Aorta (tissue), 5 donors: ENCODE results near the gene AR. TPM values are rescaled to one million over a fixed set of nuclear protein-coding genes. Genes with fewer than 3 reads are reported as not detected.
A peak's percentile ranks its signal among the peaks of the same experiment; 100 is the strongest.

ENCODE experiments used
- ATAC-seq: fragments of 200-7000 bp; cut with Tn5 transposase; one replicate; pipeline ENCODE4 v1.9.1; 2022; ENCODE audit warnings: moderate library complexity; ENCODE audit not compliant: low FRiP score
- DNase-seq, 2 donors: peaks; one replicate each; pipeline ENCODE4 v3.0.0-alpha.2; 2020
- H3K27ac ChIP-seq, 2 donors: one replicate each; pipeline ENCODE4 v1.5.1; 2013; ENCODE audit warnings: low read length in 2 of 2, mild to moderate bottlenecking in 2 of 2, moderate library complexity in 2 of 2, control low read depth in 1 of 2, inconsistent platforms in 1 of 2, low read depth in 1 of 2
- H3K27me3 ChIP-seq, 2 donors: one replicate each; pipeline ENCODE4 v1.6.1; 2013; ENCODE audit warnings: control low read depth in 1 of 2, low read length in 1 of 2, mild to moderate bottlenecking in 1 of 2, moderate library complexity in 1 of 2; ENCODE audit not compliant: insufficient read depth in 2 of 2, control insufficient read depth in 1 of 2
- H3K36me3 ChIP-seq, 2 donors: one replicate each; pipeline ENCODE4 v1.6.1; 2013; ENCODE audit warnings: control low read depth in 1 of 2, low read length in 1 of 2, mild to moderate bottlenecking in 1 of 2; ENCODE audit not compliant: insufficient read depth in 2 of 2, control insufficient read depth in 1 of 2
- H3K4me1 ChIP-seq, 2 donors: one replicate each; pipeline ENCODE4 v1.6.1; 2013; ENCODE audit warnings: low read length in 2 of 2, control low read depth in 1 of 2, mild to moderate bottlenecking in 1 of 2, moderate library complexity in 1 of 2; ENCODE audit not compliant: insufficient read depth in 2 of 2, control insufficient read depth in 1 of 2
- H3K4me3 ChIP-seq, 2 donors: one replicate each; pipeline ENCODE4 v1.5.1; 2013; ENCODE audit warnings: low read length in 2 of 2, control low read depth in 1 of 2, mild to moderate bottlenecking in 1 of 2
- H3K9me3 ChIP-seq: one replicate; pipeline ENCODE4 v1.6.1; 2013; ENCODE audit warnings: mild to moderate bottlenecking, low read length; ENCODE audit not compliant: control insufficient read depth
- WGBS, 2 donors: extraction: QIAGEN DNeasy Blood & Tissue Kit; methylation state at CpG; one replicate each; pipeline ENCODE4 v1.1.7; 2013; 5-methylcytosine and 5-hydroxymethylcytosine counted together
- intact Hi-C, 2 donors: fragments of 100-400 bp; cut with DNase I; formaldehyde crosslinking; loops; one replicate each; pipeline versions ENCODE4 v1.14.2 to v1.15.0; 2022
- polyA plus RNA-seq, 2 donors: library from polyadenylated mRNA; stranded (reverse); fragments of 200-250 nt; gene quantifications; one replicate each; pipeline ENCODE4 v1.2.3, GENCODE V29; 2013
- total RNA-seq, 2 donors: library from RNA; stranded (reverse); fragmentation: NEBNext Ultra II Directional; extraction: Animal tissue kit (Norgen Biotek cat#: 25700); gene quantifications; one replicate each; pipeline ENCODE4 v1.2.1, GENCODE V29; 2021
- donor health status: healthy with polysubstance abuse.
- donor health status: Bipolar disorder and iron deficiency.
- donor health status: DM: no; HTN: no; CAD: no.
- donor health status: DM: no; HTN: no; CAD: no.
- donor health status: DM: yes; HTN: yes; CAD: no.

AR gene
- total and polyA plus RNA-seq, 4 donors, result 1.6 to 17.9 (median 8.9) TPM

DNA sequence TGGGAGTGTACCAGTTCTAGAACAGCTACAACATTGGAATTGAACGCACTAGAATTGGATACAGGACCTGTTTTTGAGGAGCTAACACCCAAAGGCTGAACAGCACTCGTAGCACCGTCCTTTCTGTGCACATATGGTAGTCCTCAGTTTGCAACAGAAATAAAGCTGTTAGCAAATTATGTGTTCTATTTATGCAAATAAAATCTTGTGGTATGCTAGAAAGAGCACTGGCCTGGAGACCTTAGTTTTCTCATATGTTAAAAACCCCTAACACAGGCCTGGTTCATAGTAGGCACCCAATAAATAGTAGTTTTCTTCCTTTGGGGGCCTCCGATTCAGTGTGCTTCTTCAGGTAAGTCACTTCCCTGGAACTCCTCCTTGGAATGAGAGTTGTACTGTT lies 140.3 kb downstream of the AR start:
- Histone ChIP-seq H3K36me3 (peaks cover 0 to 2% of the 10 kb centered on the region in 2 donors), H3K27ac (no peak overlapping the region), H3K4me3 (no peak overlapping the region), H3K27me3 (no peaks in the 10 kb centered on the region), H3K4me1 (no peaks in the 10 kb centered on the region), H3K9me3 (no peaks in the 10 kb centered on the region)
- intact Hi-C loops, result no loop called here
- ATAC-seq, result no peak
- no peak for DNase-seq
- 77 to 98% methylated on average over 4 of the region's 4 CpGs for whole genome bisulfite sequencing, 2 donors

DNA sequence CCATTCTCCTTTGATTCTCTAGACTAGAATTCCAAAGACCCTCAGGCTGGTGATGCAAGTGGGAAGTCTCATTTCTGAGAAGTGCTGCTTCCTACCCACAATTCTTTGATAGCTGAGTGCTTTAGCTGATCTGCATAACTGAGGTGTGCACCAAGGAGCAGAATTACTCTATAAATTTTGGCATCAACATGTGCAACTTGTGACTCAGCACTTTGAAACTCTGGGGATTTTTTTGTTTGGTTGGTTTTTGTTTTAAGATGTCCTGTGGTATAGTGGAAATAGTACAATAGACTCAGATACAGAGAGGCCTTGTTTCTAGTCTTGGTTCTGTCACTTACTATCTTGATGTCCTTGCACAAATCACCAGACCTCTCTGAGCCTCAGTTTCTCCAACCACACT lies 148.4 kb downstream of the AR start:
- ATAC-seq, result no peak
- intact Hi-C loops, result no loop called here

GRCh38 chrX:67693928-67694327 lies 150.1 kb downstream of the AR start:
- DNase-seq (no peak), ATAC-seq (peak; percentile 33)
- Histone ChIP-seq H3K27ac (no peak overlapping the region), H3K4me3 (no peak overlapping the region), H3K9me3 (no peaks in the 10 kb centered on the region), H3K27me3 (no peaks in the 10 kb centered on the region), H3K4me1 (peaks cover 0 to 3% of the 10 kb centered on the region in 2 donors), H3K36me3 (no peaks in the 10 kb centered on the region)
- 74 to 94% methylated on average over 1 of the region's 1 CpG for WGBS, 2 donors
- intact Hi-C loops, result no loop called here

More for the DNA sequence above, 148.4 kb downstream of the AR start:
- Histone ChIP-seq H3K9me3 (no peaks in the 10 kb centered on the region), H3K27ac (no peak overlapping the region), H3K36me3 (no peaks in the 10 kb centered on the region), H3K27me3 (no peaks in the 10 kb centered on the region), H3K4me1 (peaks cover 0 to 3% of the 10 kb centered on the region in 2 donors), H3K4me3 (no peak overlapping the region)
- no peak for DNase-seq

DNA sequence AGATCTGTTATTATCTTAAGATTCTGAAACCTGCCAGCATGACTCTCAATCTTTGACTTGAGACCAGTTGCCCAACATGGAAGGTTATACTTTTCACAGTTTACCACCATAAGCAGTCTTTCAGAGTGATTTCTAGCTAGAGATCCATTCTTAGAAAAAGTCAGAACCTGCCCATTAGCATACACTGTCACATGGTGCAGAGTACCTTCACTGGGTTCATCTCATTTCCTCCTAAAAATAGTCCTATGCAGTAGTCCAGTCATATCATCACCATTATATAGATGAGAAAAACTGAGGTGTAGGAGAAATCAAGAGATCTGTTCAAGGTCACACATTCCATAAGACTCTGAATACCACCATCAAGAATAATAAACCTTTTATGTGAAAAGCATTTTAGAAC lies 153.6 kb downstream of the AR start:
- Histone ChIP-seq H3K27me3 (no peaks in the 10 kb centered on the region), H3K36me3 (no peaks in the 10 kb centered on the region), H3K4me3 (no peak overlapping the region), H3K4me1 (no peaks in the 10 kb centered on the region), H3K27ac (no peak overlapping the region), H3K9me3 (no peaks in the 10 kb centered on the region)
- ATAC-seq (no peak), DNase-seq (no peak)
- intact Hi-C loops, result no loop called here

DNA sequence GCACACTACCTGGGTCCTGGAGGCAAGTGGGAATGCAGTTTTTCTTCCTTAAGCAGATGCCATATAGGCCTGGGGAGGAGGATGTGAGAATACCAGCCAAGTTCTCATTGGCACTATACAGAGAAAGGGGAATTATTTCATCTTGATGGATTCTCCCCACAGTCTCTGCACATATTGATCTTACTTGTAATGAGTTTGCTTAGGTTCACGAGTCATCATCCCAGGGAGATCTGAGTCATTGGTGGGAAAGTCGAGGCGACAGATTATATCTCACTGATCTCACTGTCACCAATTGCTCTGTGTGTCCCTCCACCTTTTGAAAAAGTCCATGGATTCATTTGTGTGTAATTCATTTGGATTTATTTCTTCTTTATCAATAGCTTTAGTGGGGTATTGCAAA lies 156.8 kb downstream of the AR start:
- intact Hi-C loops, result no loop called here
- ATAC-seq, result no peak
- H3K4me1 ChIP-seq, result no peaks in the 10 kb centered on the region
- no peaks in the 10 kb centered on the region for H3K36me3 ChIP-seq
- no peak overlapping the region for H3K27ac ChIP-seq
- no peaks in the 10 kb centered on the region for H3K27me3 ChIP-seq
- H3K4me3 ChIP-seq, result no peak overlapping the region
- no peaks in the 10 kb centered on the region for H3K9me3 ChIP-seq
- WGBS, 2 donors, result 80 to 93% methylated on average over 3 of the region's 3 CpGs
- DNase-seq, result no peak

GRCh38 chrX:67714004-67714403 lies 170.2 kb downstream of the AR start:
- Histone ChIP-seq H3K4me3 (no peak overlapping the region), H3K9me3 (no peaks in the 10 kb centered on the region), H3K36me3 (peaks cover 0 to 4% of the 10 kb centered on the region in 2 donors), H3K27me3 (no peaks in the 10 kb centered on the region), H3K4me1 (no peaks in the 10 kb centered on the region), H3K27ac (no peak overlapping the region)
- ATAC-seq (no peak), DNase-seq (no peak)
- 64 to 95% methylated on average over 1 of the region's 1 CpG for WGBS, 2 donors
- intact Hi-C loops, result no loop called here

DNA sequence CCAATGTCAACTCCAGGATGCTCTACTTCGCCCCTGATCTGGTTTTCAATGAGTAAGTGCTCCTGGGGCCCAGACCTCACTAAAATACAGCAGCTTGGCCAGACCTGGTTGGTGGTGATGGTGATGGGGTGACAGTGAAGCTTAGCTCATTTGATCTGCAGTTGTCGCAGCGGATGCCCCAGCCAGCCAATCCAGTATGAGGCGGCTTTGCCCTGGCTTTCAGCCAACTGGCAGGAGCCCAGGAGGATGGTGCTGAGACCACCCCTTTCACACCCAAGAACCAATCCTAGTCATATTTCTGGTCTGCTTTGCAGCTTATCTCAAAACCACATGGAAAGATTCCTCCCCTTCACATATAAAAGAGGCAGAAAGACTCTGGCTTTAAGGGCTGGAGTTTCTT lies 173.8 kb downstream of the AR start:
- ATAC-seq, result no peak
- DNase-seq, result no peak
- Histone ChIP-seq H3K4me1 (no peaks in the 10 kb centered on the region), H3K36me3 (peaks cover 0 to 5% of the 10 kb centered on the region in 2 donors), H3K4me3 (no peak overlapping the region), H3K27me3 (no peaks in the 10 kb centered on the region), H3K27ac (no peak overlapping the region), H3K9me3 (no peaks in the 10 kb centered on the region)
- WGBS, 2 donors, result 92 to 98% methylated on average over 4 of the region's 4 CpGs
- intact Hi-C loops, result no loop called here

DNA sequence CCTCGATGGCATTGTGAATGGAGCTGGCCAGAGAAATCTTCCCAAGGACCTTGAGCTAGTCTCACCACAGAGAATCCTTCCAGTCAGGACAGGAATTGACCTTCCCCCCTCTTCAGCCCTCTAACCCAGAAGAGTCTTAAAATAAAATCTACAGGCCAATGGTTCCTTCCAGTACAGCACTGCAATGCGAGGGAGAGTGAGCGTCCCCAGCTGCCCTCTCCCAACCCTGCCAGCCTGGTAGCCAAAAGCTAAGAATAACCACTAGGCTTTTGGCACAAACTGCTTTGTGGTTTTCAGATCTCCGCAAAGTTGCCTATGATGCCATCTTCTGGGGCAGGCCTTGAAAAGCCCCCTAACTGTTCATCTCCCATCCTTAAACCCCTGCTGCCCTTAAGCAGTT lies 175.1 kb downstream of the AR start:
- DNase-seq (no peak), ATAC-seq (peak; percentile 44)
- Histone ChIP-seq H3K4me1 (no peaks in the 10 kb centered on the region), H3K27me3 (no peaks in the 10 kb centered on the region), H3K4me3 (no peak overlapping the region), H3K9me3 (no peaks in the 10 kb centered on the region), H3K36me3 (peaks cover 0 to 5% of the 10 kb centered on the region in 2 donors), H3K27ac (no peak overlapping the region)
- 25 to 40% methylated on average over 4 of the region's 4 CpGs for WGBS, 2 donors
- intact Hi-C loops, result no loop called here

GRCh38 chrX:67720344-67720743 lies 176.5 kb downstream of the AR start:
- Histone ChIP-seq H3K4me3 (no peak overlapping the region), H3K36me3 (peaks cover 0 to 2% of the 10 kb centered on the region in 2 donors), H3K27ac (no peak overlapping the region), H3K27me3 (no peaks in the 10 kb centered on the region), H3K9me3 (no peaks in the 10 kb centered on the region), H3K4me1 (no peaks in the 10 kb centered on the region)
- DNase-seq (no peak), ATAC-seq (no peak)
- intact Hi-C loops, result loop anchor here in 1 of 2 donors (10.0 kb wide), 1 partner anchor 176 kb away; the partner anchor contains the start of gene AR
